BJ (cell line): Measurements from ENCODE around the gene HCRTR1. TPM values are rescaled to one million over a fixed set of nuclear protein-coding genes. Genes with fewer than 3 reads are reported as not detected.

Source experiments
- CTCF ChIA-PET: fragments of 350-600 bp; formaldehyde crosslinking; extraction: SDS; loops from one replicate; lab custom pipeline; 2021; ENCODE audit warnings: antibody characterized with exemption, inconsistent platforms; lab: Yijun Ruan, JAX
- POLR2A ChIA-PET: fragments of 300-600 bp; sonication (Branson Sonifier 250); formaldehyde crosslinking; extraction: SDS; loops from one replicate; lab custom pipeline; 2021; ENCODE audit warnings: antibody characterized with exemption; lab: Charles Lee
- DNase-seq: peaks from one replicate; pipeline ENCODE4 v3.0.0-alpha.2; 2011; ENCODE audit warnings: low read depth
- H3K27me3 ChIP-seq: 2 replicates; pipeline ENCODE4 v1.6.0; 2011; ENCODE audit warnings: low read length; ENCODE audit not compliant: control insufficient read depth, insufficient read depth
- H3K36me3 ChIP-seq: 2 replicates; pipeline ENCODE4 v1.5.1; 2011; ENCODE audit warnings: low read length; ENCODE audit not compliant: control insufficient read depth, insufficient read depth
- H3K4me3 ChIP-seq: 2 replicates; pipeline ENCODE4 v1.5.1; 2011; ENCODE audit warnings: low read depth, mild to moderate bottlenecking, control low read depth, low read length
- CTCF ChIP-seq: IDR thresholded peaks from 2 replicates; pipeline ENCODE4 v1.5.1; 2011; ENCODE audit warnings: low read depth, mild to moderate bottlenecking, control low read depth, inconsistent platforms, low read length, moderate library complexity; ENCODE audit not compliant: insufficient read depth
- polyA plus RNA-seq: library from polyadenylated mRNA; depleted of rRNA; stranded (reverse); fragments of >200 nt; gene quantifications from 2 replicates; pipeline ENCODE4 v1.2.3, GENCODE V29; 2011

The HCRTR1 gene
- polyA plus RNA-seq, 1 experiment = not detected

- POLR2A ChIA-PET = no interaction called here
- no peak for TF ChIP-seq CTCF
- H3K27me3 ChIP-seq = no peaks in the 10 kb centered on the region
- no peak for DNase-seq
- CTCF ChIA-PET = interaction anchor here (1.0 to 1.6 kb wide), 3 partner anchors 13 to 67 kb away, joined by 3 to 5 read pairs (median 4); no protein-coding TSS in a partner anchor
- H3K36me3 ChIP-seq = peaks cover 8% of the 10 kb centered on the region
- H3K4me3 ChIP-seq = no peak overlapping the region
These were observed 30.7 kb downstream of the HCRTR1 start for GRCh38 chr1:31648190-31648589.

- ChIA-PET CTCF (interaction anchor here (1.0 to 1.5 kb wide), 2 partner anchors 13 to 66 kb away, joined by 3 to 5 read pairs; no protein-coding TSS in a partner anchor), POLR2A (no interaction called here)
- TF ChIP-seq CTCF = no peak
- H3K36me3 ChIP-seq = peaks cover 11% of the 10 kb centered on the region
- no peaks in the 10 kb centered on the region for H3K27me3 ChIP-seq
- no peak overlapping the region for H3K4me3 ChIP-seq
- DNase-seq = no peak
These were observed 31.3 kb downstream of the HCRTR1 start for GRCh38 chr1:31648641-31649357.

- TF ChIP-seq CTCF = no peak
- H3K36me3 ChIP-seq = peaks cover 23% of the 10 kb centered on the region
- POLR2A ChIA-PET = no interaction called here
- no peak for DNase-seq
- CTCF ChIA-PET = interaction anchor here (0.8 to 1.7 kb wide), 6 partner anchors 11 to 139 kb away, joined by 3 to 6 read pairs (median 3); no protein-coding TSS in a partner anchor
- H3K4me3 ChIP-seq = no peak overlapping the region
- H3K27me3 ChIP-seq = no peaks in the 10 kb centered on the region
These were observed 32.9 kb downstream of the HCRTR1 start for GRCh38 chr1:31650161-31651088.

- TF ChIP-seq CTCF = no peak
- H3K36me3 ChIP-seq = peaks cover 29% of the 10 kb centered on the region
- ChIA-PET POLR2A (no interaction called here), CTCF (interaction anchor here (0.8 to 1.7 kb wide), 5 partner anchors 11 to 138 kb away, joined by 3 to 6 read pairs (median 3); no protein-coding TSS in a partner anchor)
- H3K27me3 ChIP-seq = no peaks in the 10 kb centered on the region
- H3K4me3 ChIP-seq = no peak overlapping the region
- DNase-seq = no peak
These were observed 33.6 kb downstream of the HCRTR1 start for GRCh38 chr1:31651089-31651420.

GRCh38 chr1:31651766-31652165 lies 34.3 kb downstream of the HCRTR1 start:
- DNase-seq = no peak
- no peak for TF ChIP-seq CTCF
- Histone ChIP-seq H3K4me3 (no peak overlapping the region), H3K36me3 (peaks cover 34% of the 10 kb centered on the region), H3K27me3 (no peaks in the 10 kb centered on the region)
- ChIA-PET CTCF (interaction anchor here (0.5 to 2.0 kb wide), 5 partner anchors 34 to 421 kb away, joined by 3 to 5 read pairs (median 3); partner anchors contain the start of gene TMEM39B), POLR2A (no interaction called here)
